Upper lobe of right lung (tissue), 1 donor: ENCODE data around the gene LDAH. TPM values are rescaled to one million over a fixed set of nuclear protein-coding genes. Genes with fewer than 3 reads are reported as not detected.
A peak's percentile ranks its signal among the peaks of the same experiment; 100 is the strongest.

Experiments
- ATAC-seq: fragments of 200-7000 bp; cut with Tn5 transposase; one replicate; pipeline ENCODE4 v1.9.1; 2020; ENCODE audit warnings: mild to moderate bottlenecking, moderate library complexity
- DNase-seq: peaks from one replicate; pipeline ENCODE4 v3.0.0-alpha.2; 2020
- H3K27ac ChIP-seq: fragments of 200-600 bp; one replicate; pipeline ENCODE4 v1.8.0; 2022
- H3K27me3 ChIP-seq: fragments of 200-600 bp; one replicate; pipeline ENCODE4 v1.8.0; 2022; ENCODE audit warnings: mild to moderate bottlenecking
- H3K36me3 ChIP-seq: fragments of 200-600 bp; one replicate; pipeline ENCODE4 v1.8.0; 2022
- H3K4me1 ChIP-seq: fragments of 200-600 bp; one replicate; pipeline ENCODE4 v1.8.0; 2022
- H3K4me3 ChIP-seq: fragments of 200-600 bp; one replicate; pipeline ENCODE4 v1.8.0; 2022; ENCODE audit warnings: mild to moderate bottlenecking
- H3K9me3 ChIP-seq: fragments of 200-600 bp; one replicate; pipeline ENCODE4 v1.8.0; 2022
- intact Hi-C: fragments of 100-400 bp; cut with DNase I; formaldehyde crosslinking; loops from one replicate; pipeline ENCODE4 v1.11.0; 2022
- total RNA-seq: library from RNA; stranded (reverse); fragmentation: NEBNext Ultra II Directional; extraction: Animal tissue kit (Norgen Biotek cat#: 25700); gene quantifications from one replicate; pipeline ENCODE4 v1.2.1, GENCODE V29; 2021
- TF ChIP-seq, protein P1 (sequence below): fragments of 200-600 bp; IDR thresholded peaks from one replicate; pipeline ENCODE4 v1.8.0; 2022; ENCODE audit warnings: antibody characterized with exemption
- donor health status: DM: no; HTN: yes; CAD: no; lungs with severe emphysema.

Gene LDAH
- total RNA-seq, 1 donor from 2014 or later = 17.9 TPM

DNA sequence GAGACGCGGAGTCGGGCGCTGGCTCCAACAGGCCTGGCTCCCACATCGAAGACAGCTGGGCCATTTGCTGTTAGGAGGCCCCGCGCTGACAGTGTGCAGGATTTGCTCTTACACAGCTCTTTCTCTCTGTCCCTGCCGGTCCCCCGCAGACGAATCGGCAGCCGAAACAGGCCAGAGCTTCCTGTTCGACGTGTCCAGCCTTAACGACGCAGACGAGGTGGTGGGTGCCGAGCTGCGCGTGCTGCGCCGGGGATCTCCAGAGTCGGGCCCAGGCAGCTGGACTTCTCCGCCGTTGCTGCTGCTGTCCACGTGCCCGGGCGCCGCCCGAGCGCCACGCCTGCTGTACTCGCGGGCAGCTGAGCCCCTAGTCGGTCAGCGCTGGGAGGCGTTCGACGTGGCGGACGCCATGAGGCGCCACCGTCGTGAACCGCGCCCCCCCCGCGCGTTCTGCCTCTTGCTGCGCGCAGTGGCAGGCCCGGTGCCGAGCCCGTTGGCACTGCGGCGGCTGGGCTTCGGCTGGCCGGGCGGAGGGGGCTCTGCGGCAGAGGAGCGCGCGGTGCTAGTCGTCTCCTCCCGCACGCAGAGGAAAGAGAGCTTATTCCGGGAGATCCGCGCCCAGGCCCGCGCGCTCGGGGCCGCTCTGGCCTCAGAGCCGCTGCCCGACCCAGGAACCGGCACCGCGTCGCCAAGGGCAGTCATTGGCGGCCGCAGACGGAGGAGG, 152.4 kb downstream of the LDAH start:
- DNase-seq = peak; percentile 56
- H3K36me3 ChIP-seq = no peaks in the 10 kb centered on the region
- H3K27me3 ChIP-seq = peaks cover 82% of the 10 kb centered on the region
- ATAC-seq = no peak
- H3K4me3 ChIP-seq = no peak overlapping the region
- intact Hi-C loops = no loop called here
- no peak overlapping the region for H3K27ac ChIP-seq
- TF ChIP-seq, protein P1, sequence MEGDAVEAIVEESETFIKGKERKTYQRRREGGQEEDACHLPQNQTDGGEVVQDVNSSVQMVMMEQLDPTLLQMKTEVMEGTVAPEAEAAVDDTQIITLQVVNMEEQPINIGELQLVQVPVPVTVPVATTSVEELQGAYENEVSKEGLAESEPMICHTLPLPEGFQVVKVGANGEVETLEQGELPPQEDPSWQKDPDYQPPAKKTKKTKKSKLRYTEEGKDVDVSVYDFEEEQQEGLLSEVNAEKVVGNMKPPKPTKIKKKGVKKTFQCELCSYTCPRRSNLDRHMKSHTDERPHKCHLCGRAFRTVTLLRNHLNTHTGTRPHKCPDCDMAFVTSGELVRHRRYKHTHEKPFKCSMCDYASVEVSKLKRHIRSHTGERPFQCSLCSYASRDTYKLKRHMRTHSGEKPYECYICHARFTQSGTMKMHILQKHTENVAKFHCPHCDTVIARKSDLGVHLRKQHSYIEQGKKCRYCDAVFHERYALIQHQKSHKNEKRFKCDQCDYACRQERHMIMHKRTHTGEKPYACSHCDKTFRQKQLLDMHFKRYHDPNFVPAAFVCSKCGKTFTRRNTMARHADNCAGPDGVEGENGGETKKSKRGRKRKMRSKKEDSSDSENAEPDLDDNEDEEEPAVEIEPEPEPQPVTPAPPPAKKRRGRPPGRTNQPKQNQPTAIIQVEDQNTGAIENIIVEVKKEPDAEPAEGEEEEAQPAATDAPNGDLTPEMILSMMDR = no peak
- H3K9me3 ChIP-seq = no peaks in the 10 kb centered on the region
- H3K4me1 ChIP-seq = peaks cover 21% of the 10 kb centered on the region

DNA sequence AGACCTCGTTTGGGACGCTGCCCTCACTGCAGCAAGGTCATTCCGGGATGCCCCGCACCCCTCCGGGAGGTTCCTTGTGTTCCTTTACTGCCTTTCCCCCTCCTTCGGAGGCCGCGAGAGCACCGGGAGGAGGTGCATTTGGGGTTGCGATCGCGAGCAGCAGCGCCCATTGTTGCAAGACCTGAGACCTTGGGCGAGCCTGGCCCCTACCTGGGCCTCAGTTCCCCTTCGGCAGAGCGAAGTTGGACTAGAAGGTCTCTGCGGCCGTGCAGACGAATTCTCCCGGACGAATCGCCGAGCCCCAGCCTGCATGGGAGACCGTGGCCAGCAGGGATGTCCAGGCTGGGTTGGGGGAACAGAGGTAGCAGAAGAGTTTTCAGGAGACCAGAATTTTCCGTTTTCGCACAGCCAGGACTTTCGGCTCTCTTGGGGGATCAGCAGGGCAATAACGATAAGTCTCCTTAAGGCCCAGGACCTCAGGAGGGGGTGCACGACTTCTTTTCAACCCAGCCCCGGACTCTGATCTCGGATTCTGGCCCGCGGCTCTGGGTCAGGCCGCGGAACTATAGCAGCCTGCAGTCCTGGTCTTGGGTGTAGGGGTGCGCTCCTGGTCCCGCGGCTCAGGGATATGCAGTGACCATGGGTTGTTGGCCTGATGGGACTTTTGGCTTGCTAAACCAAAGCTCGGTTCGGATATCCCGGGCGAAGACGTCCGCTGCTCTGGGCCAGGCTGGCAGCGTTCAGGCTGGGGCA, 153.2 kb downstream of the LDAH start:
- no peak overlapping the region for H3K4me3 ChIP-seq
- intact Hi-C loops = no loop called here
- H3K27me3 ChIP-seq = peaks cover 89% of the 10 kb centered on the region
- H3K36me3 ChIP-seq = no peaks in the 10 kb centered on the region
- no peak overlapping the region for H3K27ac ChIP-seq
- ATAC-seq (no peak), DNase-seq (peak; percentile 56)
- TF ChIP-seq, protein P1 = no peak
- H3K4me1 ChIP-seq = peaks cover 18% of the 10 kb centered on the region
- H3K9me3 ChIP-seq = no peaks in the 10 kb centered on the region

DNA sequence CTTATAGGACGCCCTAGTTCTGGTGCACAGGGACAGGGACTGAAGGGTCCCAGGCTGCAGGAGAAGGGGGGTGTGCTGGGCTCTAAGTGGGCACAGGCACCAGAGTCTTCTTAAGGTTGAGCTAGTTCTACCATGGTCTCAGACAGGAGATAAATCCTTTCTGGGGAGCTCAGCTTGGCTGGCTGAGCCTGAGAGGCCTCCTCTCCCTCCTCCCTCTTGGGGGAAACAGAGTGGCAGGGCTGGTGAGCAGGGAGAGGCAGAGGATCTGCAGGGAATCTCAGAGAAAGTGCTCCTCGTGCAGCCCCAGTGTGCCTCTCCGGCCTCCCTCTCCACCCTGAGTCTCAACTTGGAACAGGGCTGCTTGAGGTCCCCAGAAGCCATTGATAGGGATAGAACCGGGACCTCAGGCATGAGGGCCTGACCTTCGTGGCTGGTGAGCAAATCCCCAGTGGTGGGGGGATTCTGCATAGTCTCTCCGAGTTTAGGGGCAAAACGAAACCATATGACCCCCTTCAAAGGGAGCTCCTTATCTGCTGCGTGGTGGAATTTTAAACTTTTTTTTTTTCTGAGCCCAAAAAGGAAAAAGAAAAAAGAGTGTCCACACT, 153.9 kb downstream of the LDAH start:
- Histone ChIP-seq H3K36me3 (no peaks in the 10 kb centered on the region), H3K4me1 (peaks cover 18% of the 10 kb centered on the region), H3K9me3 (no peaks in the 10 kb centered on the region), H3K4me3 (no peak overlapping the region), H3K27ac (no peak overlapping the region), H3K27me3 (peaks cover 91% of the 10 kb centered on the region)
- TF ChIP-seq, protein P1 = no peak
- DNase-seq (peak; percentile 42), ATAC-seq (no peak)
- intact Hi-C loops = no loop called here

DNA sequence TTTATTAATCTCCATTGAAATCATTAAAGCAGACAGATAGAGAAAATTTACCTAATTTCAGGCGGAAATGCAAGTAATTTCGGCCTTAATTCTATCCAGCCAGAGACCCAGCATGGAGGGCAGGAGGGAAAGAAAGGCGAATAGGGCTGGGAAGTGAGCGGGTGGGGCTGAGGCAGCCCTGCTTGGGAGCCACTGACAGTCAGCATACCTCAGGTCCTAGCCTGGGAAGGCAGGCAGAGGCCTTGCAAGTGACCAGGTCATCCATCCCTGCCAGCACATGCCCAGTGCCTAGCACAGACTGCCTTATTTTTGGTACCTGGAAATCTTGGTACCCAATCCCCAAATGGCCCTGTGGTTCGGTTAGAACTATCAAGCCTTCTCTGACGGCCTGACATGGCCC, 154.4 kb downstream of the LDAH start:
- H3K36me3 ChIP-seq = no peaks in the 10 kb centered on the region
- H3K4me3 ChIP-seq = no peak overlapping the region
- DNase-seq = no peak
- no peaks in the 10 kb centered on the region for H3K9me3 ChIP-seq
- peaks cover 18% of the 10 kb centered on the region for H3K4me1 ChIP-seq
- ATAC-seq = no peak
- peaks cover 90% of the 10 kb centered on the region for H3K27me3 ChIP-seq
- H3K27ac ChIP-seq = no peak overlapping the region
- intact Hi-C loops = no loop called here
- TF ChIP-seq, protein P1 = no peak

DNA sequence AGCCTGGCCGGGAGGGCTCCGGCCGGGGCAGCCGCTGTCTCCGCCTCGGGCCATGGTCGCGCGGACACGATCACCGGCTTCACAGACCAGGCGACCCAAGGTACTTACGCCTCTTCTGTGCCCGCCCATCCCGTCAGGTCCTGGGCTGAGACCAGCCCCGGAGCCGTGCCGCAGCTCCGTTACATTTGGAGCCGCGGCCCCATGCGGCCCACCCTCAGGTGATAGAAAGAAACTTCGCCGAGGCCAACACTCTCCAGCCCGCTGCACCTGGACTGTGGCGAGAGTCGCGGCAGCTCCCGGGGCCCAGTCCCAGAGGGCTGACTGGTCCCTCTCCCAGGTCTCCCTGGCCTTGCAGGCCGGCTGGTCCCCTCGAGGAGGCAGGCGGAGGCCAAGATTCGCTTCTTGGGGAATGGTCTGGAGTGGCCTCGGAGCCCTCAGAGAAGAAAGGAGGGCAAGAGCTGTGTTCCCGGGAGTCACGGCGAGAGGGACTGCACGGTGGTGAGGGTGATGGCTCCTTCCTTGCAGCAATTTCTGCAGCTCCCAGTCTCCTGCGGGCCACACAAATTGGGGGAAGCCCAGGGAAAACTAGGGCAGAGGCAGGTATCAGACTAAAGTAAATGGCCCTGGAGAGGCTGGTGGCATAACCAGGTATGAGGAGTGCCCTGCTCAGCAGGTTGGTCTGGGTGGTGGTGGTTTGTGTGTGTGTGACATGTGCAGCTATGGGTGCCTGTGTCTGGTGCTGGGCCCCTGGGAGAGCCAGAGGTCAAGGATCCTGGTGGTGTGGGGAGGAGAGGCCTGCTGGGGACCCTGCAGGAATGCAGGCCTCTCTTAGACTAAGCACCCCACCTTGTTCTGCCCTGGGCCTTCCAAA, 155.1 kb downstream of the LDAH start:
- Histone ChIP-seq H3K9me3 (no peaks in the 10 kb centered on the region), H3K4me1 (peaks cover 18% of the 10 kb centered on the region), H3K27me3 (peaks cover 90% of the 10 kb centered on the region), H3K27ac (no peak overlapping the region), H3K4me3 (peak overlapping the region; percentile 40), H3K36me3 (no peaks in the 10 kb centered on the region)
- TF ChIP-seq, protein P1 = no peak
- DNase-seq (peak; percentile 63), ATAC-seq (peak; percentile 7)
- intact Hi-C loops = no loop called here
